ENCODE results near the gene DZANK1. TPM values are rescaled to one million over a fixed set of nuclear protein-coding genes. Genes with fewer than 3 reads are reported as not detected.

The DZANK1 gene
- total and polyA plus RNA-seq, 9 of the 15 experiments (the other 6 are each of a cell fraction or from before 2014, with no cell fraction given), result 0.04 to 0.18 (median 0.11) TPM; not detected in 2

GRCh38 chr20:18496740-18497592, 30.1 kb upstream of the DZANK1 start, which contains the start of gene RBBP9 (continued):
- TF ChIP-seq ARID4B (CRISPR knock-in tag; IDR thresholded peaks at IDR 0.05), result no peak
- TF ChIP-seq ZC3H4 (CRISPR knock-in tag; IDR thresholded peaks at IDR 0.05; ENCODE audit: borderline replicate concordance), result no peak
- no peak for TF ChIP-seq FOXA3 (CRISPR knock-in tag; conservative IDR thresholded peaks at IDR 0.05 in 1 of 2, IDR thresholded peaks at IDR 0.05 in 1 of 2)
- no peak for TF ChIP-seq ZNF140 (CRISPR knock-in tag; IDR thresholded peaks at IDR 0.05)
